H1 (cell line): ENCODE data around the gene CDC42EP4. TPM values are rescaled to one million over a fixed set of nuclear protein-coding genes. Genes with fewer than 3 reads are reported as not detected.

Experiments used
- CTCF ChIA-PET: fragments of 300-600 bp; sonication (Branson Sonifier 250); formaldehyde crosslinking; loops from one replicate; lab custom pipeline; 2021; ENCODE audit not compliant: partially characterized antibody; lab: Charles Lee
- POLR2A ChIA-PET: fragments of 300-600 bp; sonication (Branson Sonifier 250); formaldehyde crosslinking; loops from one replicate; lab custom pipeline; 2021; ENCODE audit warnings: inconsistent platforms; ENCODE audit not compliant: partially characterized antibody; lab: Charles Lee
- DNase-seq, 2 experiments: peaks; one replicate each; pipeline versions ENCODE4 v3.0.0 to v3.0.0-alpha.2; 2010 to 2022; ENCODE audit warnings: low spot score in 2 of 2, low read depth in 1 of 2, mixed read lengths in 1 of 2
- FAIRE-seq: peaks from 2 replicates; lab custom pipeline; 2011; peaks lifted over from hg19 to GRCh38; lab: Jason Lieb, UNC
- H2AFZ ChIP-seq: 2 replicates; pipeline ENCODE4 v1.8.1; 2012; ENCODE audit warnings: low read length, inconsistent platforms
- H2AK5ac ChIP-seq: 2 replicates; pipeline ENCODE4 v1.6.1; 2013; ENCODE audit warnings: low read depth, low read length
- H2BK120ac ChIP-seq: replicated peaks from 2 replicates; pipeline ENCODE3; 2013; ENCODE audit warnings: low read depth, low read length, inconsistent platforms
- H2BK12ac ChIP-seq: 2 replicates; pipeline ENCODE4 v1.6.1; 2013; ENCODE audit warnings: low read depth, low read length
- H2BK15ac ChIP-seq: 2 replicates; pipeline ENCODE4 v1.6.1; 2013; ENCODE audit warnings: low read length
- H2BK20ac ChIP-seq: 2 replicates; pipeline ENCODE4 v1.6.1; 2013; ENCODE audit warnings: low read length
- H2BK5ac ChIP-seq: 2 replicates; pipeline ENCODE4 v1.6.1; 2013; ENCODE audit warnings: low read depth, low read length
- H3K14ac ChIP-seq: 2 replicates; pipeline ENCODE4 v1.6.1; 2013; ENCODE audit warnings: inconsistent platforms; ENCODE audit not compliant: insufficient read length
- H3K18ac ChIP-seq: 2 replicates; pipeline ENCODE4 v1.6.1; 2013; ENCODE audit warnings: low read length; ENCODE audit errors: extremely low read depth
- H3K23ac ChIP-seq: 2 replicates; pipeline ENCODE4 v1.6.1; 2013; ENCODE audit warnings: inconsistent platforms; ENCODE audit not compliant: insufficient read length
- H3K23me2 ChIP-seq: 2 replicates; pipeline ENCODE4 v1.6.1; 2013; ENCODE audit warnings: low read depth, low read length
- H3K27ac ChIP-seq: 2 replicates; pipeline ENCODE4 v1.6.1; 2011; ENCODE audit warnings: low read depth, low read length, inconsistent platforms
- H3K27me3 ChIP-seq, 4 experiments: replicated peaks in 1 of 4; 1 replicate in 1 of 4; 2 replicates in 3 of 4; pipeline versions ENCODE4 v1.6.1 to v1.8.1; 2011 to 2013; ENCODE audit warnings: low read length in 3 of 4, mild to moderate bottlenecking in 3 of 4, inconsistent platforms in 2 of 4, mixed read lengths in 2 of 4, moderate library complexity in 1 of 4; ENCODE audit not compliant: control insufficient read depth in 3 of 4, insufficient read depth in 3 of 4; ENCODE audit errors: extremely low read depth in 1 of 4
- H3K36me3 ChIP-seq, 4 experiments: 2 replicates each; pipeline versions ENCODE4 v1.6.1 to v1.8.1; 2011 to 2013; ENCODE audit warnings: mild to moderate bottlenecking in 4 of 4, low read length in 3 of 4, moderate library complexity in 2 of 4, control low read depth in 1 of 4, inconsistent platforms in 1 of 4; ENCODE audit not compliant: insufficient read depth in 4 of 4, control insufficient read depth in 2 of 4
- H3K4ac ChIP-seq: replicated peaks from 2 replicates; pipeline ENCODE3; 2013; ENCODE audit warnings: low read length, low read depth, mixed read lengths, inconsistent platforms; ENCODE audit not compliant: insufficient read length
- H3K4me1 ChIP-seq, 4 experiments: replicated peaks in 1 of 4; 1 replicate in 1 of 4; 2 replicates in 3 of 4; pipeline versions ENCODE4 v1.6.1 to v1.8.1; 2011 to 2013; ENCODE audit warnings: low read length in 3 of 4, inconsistent platforms in 2 of 4, mixed read lengths in 1 of 4; ENCODE audit not compliant: insufficient read depth in 4 of 4, control insufficient read depth in 3 of 4
- H3K4me2 ChIP-seq, 2 experiments: 2 replicates each; pipeline versions ENCODE4 v1.6.1 to v1.8.1; 2011 to 2013; ENCODE audit warnings: low read depth in 2 of 2, low read length in 2 of 2, control low read depth in 1 of 2, inconsistent platforms in 1 of 2, mild to moderate bottlenecking in 1 of 2; ENCODE audit not compliant: insufficient read depth in 1 of 2
- H3K4me3 ChIP-seq, 4 experiments: fragments of 200-600, 300-600 bp in 1 of 4; sonication (generic), shearing (Covaris generic), sonication (Bioruptor Twin) in 1 of 4; 2 replicates each; pipeline versions ENCODE4 v1.5.1 to v1.8.1; 2011 to 2016; ENCODE audit warnings: low read length in 4 of 4, low read depth in 3 of 4, control low read depth in 2 of 4, inconsistent platforms in 2 of 4, mild to moderate bottlenecking in 2 of 4, mixed read lengths in 1 of 4, moderate library complexity in 1 of 4; ENCODE audit not compliant: insufficient read depth in 2 of 4; ENCODE audit errors: extremely low read depth in 1 of 4
- H3K56ac ChIP-seq: replicated peaks from 2 replicates; pipeline ENCODE3; 2013; ENCODE audit warnings: low read depth, mild to moderate bottlenecking, mixed read lengths, low read length, inconsistent platforms; ENCODE audit not compliant: insufficient read length
- H3K79me1 ChIP-seq: 2 replicates; pipeline ENCODE4 v1.6.1; 2013; ENCODE audit warnings: low read depth, low read length, control low read depth
- H3K79me2 ChIP-seq, 2 experiments: 2 replicates each; pipeline versions ENCODE4 v1.6.1 to v1.8.1; 2012 to 2013; ENCODE audit warnings: low read length in 2 of 2, mild to moderate bottlenecking in 2 of 2, inconsistent platforms in 1 of 2; ENCODE audit not compliant: insufficient read depth in 2 of 2, control insufficient read depth in 1 of 2
- H3K9ac ChIP-seq, 4 experiments: replicated peaks in 1 of 4; 1 replicate in 1 of 4; 2 replicates in 3 of 4; pipeline versions ENCODE4 v1.6.1 to v1.8.1; 2011 to 2013; ENCODE audit warnings: low read depth in 3 of 4, low read length in 3 of 4, control low read depth in 2 of 4, mild to moderate bottlenecking in 2 of 4, moderate library complexity in 2 of 4, inconsistent platforms in 1 of 4; ENCODE audit errors: extremely low read depth in 1 of 4
- H3K9me3 ChIP-seq, 2 experiments: 2 replicates each; pipeline versions ENCODE4 v1.6.1 to v1.8.1; 2012 to 2013; ENCODE audit warnings: mild to moderate bottlenecking in 2 of 2, moderate library complexity in 2 of 2, control low read depth in 1 of 2, inconsistent platforms in 1 of 2, low read depth in 1 of 2, low read length in 1 of 2, mixed read lengths in 1 of 2; ENCODE audit not compliant: insufficient read depth in 2 of 2
- H4K20me1 ChIP-seq, 2 experiments: replicated peaks in 1 of 2; 2 replicates each; pipeline versions ENCODE3 to v1.8.1; 2011 to 2013; ENCODE audit warnings: inconsistent platforms in 2 of 2, low read length in 2 of 2, mild to moderate bottlenecking in 1 of 2; ENCODE audit not compliant: insufficient read depth in 2 of 2, control insufficient read depth in 1 of 2
- H4K5ac ChIP-seq: 2 replicates; pipeline ENCODE4 v1.6.1; 2013; ENCODE audit warnings: low read length, low read depth, mixed read lengths, inconsistent platforms; ENCODE audit not compliant: insufficient read length
- H4K8ac ChIP-seq: 2 replicates; pipeline ENCODE4 v1.8.0; 2013; ENCODE audit warnings: mild to moderate bottlenecking, moderate library complexity, low read length, inconsistent platforms; ENCODE audit not compliant: insufficient read depth; ENCODE audit errors: extremely low read depth
- H4K91ac ChIP-seq: replicated peaks from 2 replicates; pipeline ENCODE3; 2013; ENCODE audit warnings: low read length, mixed read lengths, inconsistent platforms; ENCODE audit not compliant: insufficient read length
- KDM5A ChIP-seq: fragments of 200-600 bp; IDR thresholded peaks from 2 replicates; pipeline ENCODE4 v1.7.1; 2012; ENCODE audit warnings: mild to moderate bottlenecking, low read length, inconsistent platforms, mixed read lengths
- NRF1 ChIP-seq: IDR thresholded peaks from 2 replicates; pipeline ENCODE4 v1.6.1; 2011; ENCODE audit warnings: mild to moderate bottlenecking, low read depth, low read length, improper control_type of control experiment
- WGBS, 2 experiments: shearing (Covaris generic) in 1 of 2; methylation state at CpG; one replicate each; pipeline versions ENCODE4 v1.1.6 to v1.1.7; 2013 to 2015; ENCODE audit warnings: low lambda C conversion rate in 2 of 2, mixed read lengths in 2 of 2, inconsistent platforms in 1 of 2, low coverage in 1 of 2, missing lambda C conversion rate in 1 of 2; ENCODE audit not compliant: insufficient replicate concordance in 2 of 2, insufficient coverage in 1 of 2, insufficient read length in 1 of 2; ENCODE audit errors: extremely low coverage in 1 of 2, missing lambda C conversion rate in 1 of 2; 5-methylcytosine and 5-hydroxymethylcytosine counted together
- polyA plus RNA-seq, 7 experiments: library from polyadenylated mRNA; depleted of rRNA in 3 of 7; stranded (reverse) in 5 of 7; unstranded in 2 of 7; fragments of >200 nt in 5 of 7; fragments of 200-250 nt in 2 of 7; gene quantifications; 1 replicate in 5 of 7; 2 replicates in 1 of 7; 4 replicates in 1 of 7; pipeline versions ENCODE4 v1.2.1 to v1.2.3, GENCODE V29; 2011 to 2013; ENCODE audit warnings: missing spikeins in 2 of 7, mixed read lengths in 2 of 7
- total RNA-seq: library from RNA; stranded (reverse); fragmentation: NEBNext Ultra II Directional; extraction: Animal tissue kit (Norgen Biotek cat#: 25700); gene quantifications from 2 replicates; pipeline ENCODE4 v1.2.1, GENCODE V29; 2021

Gene CDC42EP4
- total and polyA plus RNA-seq, 2 of the 8 experiments (the other 6 are each of a cell fraction or from before 2014, with no cell fraction given) = 8.8 to 12.6 TPM

DNA sequence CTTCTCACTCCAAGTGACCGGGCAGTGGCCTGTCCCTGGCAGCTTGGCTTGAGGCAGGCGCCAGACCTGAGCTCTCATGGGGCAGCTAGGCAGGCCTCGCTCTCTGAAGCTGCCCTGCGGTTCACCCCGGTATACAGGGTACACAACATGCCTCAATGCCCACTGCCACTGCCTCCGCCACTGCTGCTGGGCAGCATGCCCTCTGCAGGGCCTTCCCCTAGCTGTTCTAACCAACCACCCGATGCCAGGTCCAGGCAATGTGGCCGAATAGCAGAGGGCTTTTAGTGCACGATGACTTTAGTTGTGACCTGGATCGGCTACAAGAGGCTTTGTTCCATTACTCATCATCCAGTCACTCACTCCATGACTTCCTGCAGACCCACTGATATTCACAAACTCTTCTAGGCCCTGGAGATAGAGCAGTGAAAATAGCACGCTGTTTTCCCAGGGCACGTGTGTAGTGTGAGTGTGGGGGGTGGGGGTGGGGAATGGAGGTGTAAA is 19.7 kb downstream of the CDC42EP4 start:
- H3K27ac ChIP-seq = no peak overlapping the region
- no peak overlapping the region for H3K23ac ChIP-seq
- H2BK15ac ChIP-seq = no peak overlapping the region
- no peak overlapping the region for H3K9ac ChIP-seq
- no peak overlapping the region for H3K4ac ChIP-seq
- H3K4me1 ChIP-seq = peaks cover 0 to 5% (median 0%) of the 10 kb centered on the region in 4 experiments; a peak in 1 of 7 replicates
- no peak overlapping the region for H3K18ac ChIP-seq
- H3K4me3 ChIP-seq = no peak overlapping the region
- H2AK5ac ChIP-seq = no peak overlapping the region
- no peak overlapping the region for H4K8ac ChIP-seq
- no peaks in the 10 kb centered on the region for H3K27me3 ChIP-seq
- H3K56ac ChIP-seq = no peak overlapping the region
- no peak overlapping the region for H2BK5ac ChIP-seq
- H3K9me3 ChIP-seq = no peaks in the 10 kb centered on the region
- H3K79me2 ChIP-seq = peaks cover 0 to 5% of the 10 kb centered on the region in 2 experiments; a peak in 1 of 4 replicates
- H2BK120ac ChIP-seq = no peak overlapping the region
- H3K4me2 ChIP-seq = no peak overlapping the region
- no peak for TF ChIP-seq KDM5A
- TF ChIP-seq NRF1 = no peak
- POLR2A ChIA-PET = no interaction called here
- H2BK20ac ChIP-seq = no peak overlapping the region
- FAIRE-seq (no peak), DNase-seq (no peak)
- WGBS, 2 experiments = 88% methylated on average over 12 of the region's 12 CpGs; no CpG with 5 or more reads in 1 of the 2 experiments
- H3K23me2 ChIP-seq = no peaks in the 10 kb centered on the region; the same call in 1 of the 2 replicates
- H3K14ac ChIP-seq = no peak overlapping the region
- H4K91ac ChIP-seq = no peak overlapping the region
- H4K5ac ChIP-seq = no peak overlapping the region
- no peaks in the 10 kb centered on the region for H3K36me3 ChIP-seq
- CTCF ChIA-PET = interaction anchor here (1.2 to 2.4 kb wide), 6 partner anchors 8 to 78 kb away, joined by 3 to 6 read pairs (median 4); no protein-coding TSS in a partner anchor
- H2BK12ac ChIP-seq = 0 out of 2 replicates have a peak overlapping the region, but pooled peaks have one; percentile 60
- H3K79me1 ChIP-seq = peaks cover 14% of the 10 kb centered on the region
- H4K20me1 ChIP-seq = peaks cover 4% of the 10 kb centered on the region in 2 experiments
- H2AFZ ChIP-seq = no peak overlapping the region
